Stimulated activated CD4-positive, alpha-beta T cell treated with anti-CD3 and anti-CD28 coated beads, Interleukin-15, amount 100 ng/mL, for 48 hours (primary cell): ENCODE measurements around the gene AUP1.

Source experiments
- DNase-seq, 2 donors: peaks; one replicate each; pipeline ENCODE4 v3.0.0-alpha.2; 2020; ENCODE audit warnings: low read depth in 2 of 2

The AUP1 gene

DNA sequence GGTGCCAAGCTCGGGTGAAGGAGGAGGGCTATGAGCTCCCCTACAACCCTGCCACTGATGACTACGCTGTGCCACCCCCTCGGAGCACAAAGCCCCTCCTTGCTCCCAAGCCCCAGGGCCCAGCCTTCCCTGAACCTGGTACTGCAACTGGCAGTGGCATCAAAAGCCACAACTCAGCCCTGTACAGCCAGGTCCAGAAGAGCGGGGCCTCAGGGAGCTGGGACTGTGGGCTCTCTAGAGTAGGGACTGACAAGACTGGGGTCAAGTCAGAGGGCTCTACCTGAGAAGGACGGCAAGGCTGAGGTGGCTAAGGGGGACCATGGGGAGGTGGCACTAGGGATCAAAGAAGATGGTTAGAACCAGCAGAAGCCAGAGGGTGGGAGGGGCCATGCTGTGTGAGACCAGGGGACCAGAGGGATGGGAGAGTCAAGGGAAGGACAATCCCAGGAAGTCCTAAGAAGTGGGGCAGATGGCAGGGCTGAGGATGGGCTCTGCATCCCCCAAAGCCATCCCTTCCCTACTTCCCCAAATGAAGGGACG lies 27.4 kb upstream of the AUP1 start:
- DNase-seq: no peak

- DNase-seq: no peak
These were observed 26.7 kb upstream of the AUP1 start for GRCh38 chr2:74556159-74556558.

GRCh38 chr2:74555610-74556103 lies 26.2 kb upstream of the AUP1 start:
- DNase-seq: no peak

DNA sequence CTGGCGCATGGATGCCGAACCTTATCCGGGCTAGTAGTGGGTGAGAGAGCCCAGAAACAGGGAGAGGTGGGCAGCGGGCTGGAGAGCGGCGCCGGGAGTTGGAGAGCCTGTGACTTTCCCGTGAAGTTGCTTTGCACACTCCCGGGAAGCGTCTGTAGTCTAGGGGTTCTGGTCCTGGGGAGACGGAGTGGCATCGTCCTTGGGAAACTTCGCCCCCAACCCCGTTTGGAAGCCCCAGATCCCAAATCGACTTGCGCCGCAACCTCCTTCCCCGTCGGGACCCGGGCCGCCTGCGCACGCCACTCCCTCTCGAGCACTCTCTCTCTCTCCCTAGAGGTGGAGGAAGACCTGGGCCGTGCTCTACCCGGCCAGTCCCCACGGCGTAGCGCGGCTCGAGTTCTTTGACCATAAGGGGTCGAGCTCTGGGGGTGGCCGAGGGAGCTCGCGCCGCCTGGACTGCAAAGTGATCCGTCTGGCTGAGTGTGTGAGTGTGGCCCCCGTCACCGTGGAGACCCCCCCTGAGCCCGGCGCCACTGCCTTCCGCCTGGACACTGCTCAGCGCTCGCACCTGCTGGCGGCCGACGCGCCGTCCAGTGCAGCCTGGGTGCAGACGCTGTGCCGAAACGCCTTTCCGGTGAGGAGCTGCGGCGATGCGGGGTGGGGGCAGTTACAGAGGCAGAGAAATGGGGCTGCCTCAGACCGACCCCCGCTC lies 25.5 kb upstream of the AUP1 start:
- no peak for DNase-seq

DNA sequence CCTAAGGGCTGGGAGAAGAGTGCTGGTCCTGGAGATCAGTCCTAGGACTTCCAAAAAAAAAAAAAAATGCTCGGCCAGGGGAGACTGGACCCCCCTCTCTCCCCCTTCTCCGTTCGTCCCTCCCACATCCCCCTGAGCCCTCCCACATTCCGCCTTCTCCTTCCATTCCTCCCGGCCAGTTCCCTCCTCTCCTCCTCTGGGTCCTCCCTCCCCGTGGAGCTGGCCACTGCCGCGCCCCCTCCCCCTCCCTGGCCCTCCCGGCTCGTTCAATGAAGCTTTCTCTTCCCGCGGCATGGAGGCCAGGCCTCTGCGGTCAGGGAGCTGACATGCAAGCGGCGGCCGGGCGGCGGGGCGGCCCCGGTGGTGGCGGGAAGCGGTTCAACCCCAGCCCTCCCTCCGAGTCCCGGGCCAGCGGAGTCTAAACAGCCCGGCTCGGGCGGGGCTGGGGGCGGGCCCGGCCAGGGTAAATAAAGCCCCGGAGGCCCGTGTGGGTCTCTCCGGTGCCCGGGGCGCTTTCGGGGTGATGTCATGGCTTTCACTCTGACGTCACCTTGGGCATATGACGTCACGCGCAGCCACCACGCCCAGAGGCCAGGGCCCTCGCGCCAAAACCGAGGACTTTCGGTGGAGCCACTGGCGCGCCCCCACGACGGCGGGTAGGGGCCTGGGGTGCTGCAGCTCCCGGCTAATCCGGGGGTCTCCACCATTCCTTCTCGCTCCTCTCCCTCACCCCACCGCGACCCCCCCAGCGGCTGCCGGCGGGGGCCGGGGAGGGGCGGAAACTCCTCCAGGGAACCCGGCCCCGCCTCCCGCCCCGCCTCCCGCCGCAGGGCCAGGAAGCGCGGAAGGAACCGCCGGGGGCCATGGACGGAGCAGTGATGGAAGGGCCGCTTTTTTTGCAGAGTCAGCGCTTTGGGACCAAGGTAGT lies 24.6 kb upstream of the AUP1 start, which contains the start of the genes DOK1 and LOXL3:
Gene DOK1, plus strand, starts transcription at position 829 of the 928 bp plus-strand sequence. Its CDS starts 35 bp downstream, at position 864.
Gene LOXL3, minus strand, starts transcription at position 51 of the 928 bp plus-strand sequence. CDS start 1,308 bp downstream, outside the sequence.
- peak; percentile 73 to 75 for DNase-seq

- DNase-seq: no peak
These were observed 23.7 kb upstream of the AUP1 start for GRCh38 chr2:74552914-74553811.

- DNase-seq: no peak
These were observed 22.7 kb upstream of the AUP1 start for GRCh38 chr2:74551942-74552913.

GRCh38 chr2:74551530-74551929 lies 22.0 kb upstream of the AUP1 start:
- DNase-seq: no peak

DNA sequence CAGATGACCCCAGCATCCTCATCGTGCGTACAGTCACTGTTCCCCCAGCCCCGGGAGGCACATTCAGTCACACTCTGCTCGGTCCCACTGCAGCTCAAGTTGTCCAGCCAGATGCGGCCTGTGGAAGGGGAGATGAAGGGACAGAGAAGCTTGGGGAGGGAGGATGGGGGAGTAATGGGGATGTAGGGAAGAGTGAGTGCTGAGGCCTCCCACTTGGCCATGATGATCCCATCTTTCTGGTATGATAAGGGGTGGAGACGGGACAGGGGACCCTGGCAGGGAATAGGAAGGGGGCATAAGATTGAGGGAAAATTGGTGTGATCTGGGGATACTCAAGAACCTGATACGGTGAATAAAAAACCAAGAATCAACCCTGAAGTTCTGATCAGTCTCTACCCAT lies 20.7 kb upstream of the AUP1 start:
- DNase-seq: no peak

- no peak for DNase-seq
These were observed 19.7 kb upstream of the AUP1 start for GRCh38 chr2:74548900-74549826.

DNA sequence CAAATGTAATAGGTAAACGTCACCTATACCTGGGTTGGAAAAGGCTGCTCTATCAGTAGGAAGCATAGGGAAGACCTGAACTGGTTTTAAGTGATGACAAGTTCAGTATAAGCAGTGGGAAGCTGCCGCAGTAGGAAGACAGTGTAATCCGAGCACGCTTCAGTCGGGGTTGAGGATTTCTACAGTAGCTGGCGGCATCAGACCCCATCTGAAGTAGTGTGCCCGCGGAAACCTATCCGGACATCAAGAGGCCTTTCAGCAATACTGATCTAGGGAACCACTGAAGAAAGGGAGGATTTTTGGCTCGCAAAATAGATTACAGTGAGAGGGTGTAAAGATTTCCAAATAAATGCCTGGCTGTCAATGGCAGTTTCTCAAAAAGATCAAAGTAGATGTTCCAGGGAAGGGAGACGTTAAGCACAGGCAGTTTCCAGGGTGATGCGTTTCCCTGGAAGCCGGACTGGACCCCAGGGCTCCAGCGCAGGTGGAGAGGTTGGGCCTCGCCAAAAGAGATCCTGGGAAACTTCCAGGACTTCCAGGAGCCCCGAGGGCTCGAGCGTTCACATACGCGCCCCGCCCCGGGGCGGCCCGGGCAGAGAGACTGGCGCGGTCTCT lies 18.9 kb upstream of the AUP1 start:
- DNase-seq: no peak

DNA sequence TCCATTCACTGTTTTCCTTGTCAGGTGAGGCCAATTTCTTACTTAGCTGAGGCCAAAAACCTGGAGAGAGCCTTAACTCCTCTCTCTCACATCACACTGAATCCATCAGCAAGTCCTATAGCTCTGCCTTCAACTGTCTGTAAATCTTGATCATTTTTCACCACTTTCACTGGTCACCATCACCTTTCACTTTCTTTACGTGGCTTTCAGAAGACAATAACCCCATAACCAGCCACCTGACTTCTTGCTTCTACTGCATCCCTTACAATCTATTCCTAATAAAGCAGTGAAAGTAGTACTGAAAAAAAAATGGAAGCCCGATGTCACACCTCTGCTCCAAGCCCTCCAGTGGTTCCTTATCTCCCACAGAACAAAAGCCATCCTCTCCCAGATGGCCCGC lies 16.5 kb upstream of the AUP1 start:
- no peak for DNase-seq

DNA sequence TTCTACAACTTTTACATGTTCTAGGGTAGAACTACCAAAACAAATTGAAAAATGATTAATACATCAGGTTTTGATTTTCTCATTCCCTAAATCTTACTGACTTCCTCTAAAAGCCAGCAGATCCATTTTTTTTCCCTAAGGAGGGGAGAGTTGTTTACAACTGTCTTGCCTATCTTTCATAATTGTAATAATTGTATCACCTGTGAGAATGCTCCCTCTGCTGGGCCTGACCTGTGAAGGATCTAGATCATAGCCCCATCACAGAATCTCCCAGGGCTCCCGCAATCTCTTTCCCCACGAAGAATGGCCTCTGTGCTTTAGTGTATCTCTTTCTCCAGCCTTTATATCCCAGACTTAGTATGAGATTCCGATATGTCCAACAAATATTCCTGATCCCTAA lies 15.1 kb upstream of the AUP1 start:
- no peak for DNase-seq

DNA sequence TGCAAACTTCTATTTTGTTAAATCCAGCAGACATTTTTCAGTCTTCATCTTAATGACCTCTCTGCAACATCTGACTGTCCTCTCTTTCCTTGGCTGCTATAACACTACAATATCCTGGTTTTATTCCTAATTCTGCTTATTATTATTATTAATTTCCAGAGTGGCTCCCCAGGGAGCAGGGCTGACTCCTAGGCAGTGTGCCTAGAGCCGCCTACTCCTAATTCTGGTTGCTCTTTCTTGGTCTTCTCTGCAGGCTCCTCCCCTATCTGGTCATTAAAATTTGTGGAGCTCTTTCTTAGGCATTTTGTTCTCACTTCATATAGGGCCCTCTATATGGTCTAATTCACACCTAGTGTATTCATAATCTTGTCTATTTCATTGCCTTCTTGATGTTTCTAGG lies 13.5 kb upstream of the AUP1 start:
- no peak for DNase-seq

- DNase-seq: no peak
These were observed 10.8 kb upstream of the AUP1 start for GRCh38 chr2:74540291-74540690.

DNA sequence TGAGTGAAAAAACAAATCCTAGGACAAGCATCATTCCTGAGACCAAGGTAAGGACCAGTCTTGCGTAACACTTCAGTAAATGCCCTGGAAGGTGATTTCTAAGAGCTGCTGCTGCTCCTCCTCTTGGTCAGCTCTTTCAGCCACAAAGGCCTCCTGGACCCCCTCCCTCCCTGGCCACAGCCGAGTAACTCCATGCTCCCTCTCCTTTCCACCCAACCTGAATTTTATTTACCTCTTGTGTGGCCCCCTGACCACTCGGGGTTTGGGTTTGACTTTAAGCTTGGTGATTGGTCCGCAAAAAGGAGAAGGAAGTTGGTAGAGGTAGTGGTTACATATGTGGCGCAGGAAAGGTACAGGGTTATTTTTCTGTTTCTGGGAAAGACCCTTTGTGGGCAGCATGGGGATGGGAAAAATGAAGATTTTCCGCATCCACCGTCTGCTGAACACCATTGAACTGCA lies 9.4 kb upstream of the AUP1 start:
- no peak for DNase-seq

GRCh38 chr2:74537140-74537539 lies 7.6 kb upstream of the AUP1 start:
- DNase-seq: no peak

DNA sequence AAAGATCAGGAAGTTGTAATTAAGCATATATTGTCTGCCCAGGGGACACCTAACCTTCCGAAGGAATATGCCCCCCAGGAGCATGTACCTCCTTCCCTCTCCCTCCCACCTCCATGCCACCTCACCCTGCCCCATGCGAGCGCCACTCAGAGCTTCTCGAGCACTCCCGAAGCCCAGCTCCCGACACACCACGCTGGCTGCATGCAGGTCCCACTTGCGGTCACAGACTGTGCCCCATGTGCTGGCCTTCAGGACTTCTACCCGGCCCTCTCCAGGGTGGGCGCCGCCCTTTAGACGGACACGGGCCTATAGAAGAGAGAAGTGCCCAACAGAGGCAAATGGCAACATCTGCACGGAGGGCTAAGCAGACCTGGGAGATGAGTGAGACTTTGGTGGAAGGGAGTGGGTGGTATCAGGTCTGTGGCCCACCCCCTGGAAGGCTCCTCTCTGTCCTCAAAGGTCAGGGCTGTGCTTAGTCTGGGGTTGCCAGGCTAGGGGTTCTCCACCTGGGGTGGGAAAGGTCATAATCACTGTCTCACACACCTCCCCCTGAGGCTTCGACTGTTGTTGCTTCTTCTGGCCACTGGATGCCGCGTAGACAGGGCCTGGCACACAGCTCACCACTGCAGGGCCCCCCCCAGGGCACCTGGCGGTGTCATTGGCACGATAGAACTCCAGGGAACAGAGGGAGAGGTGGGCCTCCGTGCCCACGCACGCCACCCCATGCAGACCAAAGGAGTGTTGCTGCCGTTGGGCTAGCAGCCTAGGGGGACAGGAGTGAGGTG lies 6.9 kb upstream of the AUP1 start:
- no peak for DNase-seq
